GM19023 (cell line): Measurements from ENCODE around the gene VPREB1.
"Not testable (repeated sequence)": the region's sequence is repeated elsewhere in the genome, so short reads cannot be mapped to it uniquely, and the experiment has no call there.

ENCODE experiments used
- ATAC-seq: cut with Tn5 transposase; IDR thresholded peaks from one replicate; pipeline ENCODE4 v1.9.1; 2021; ENCODE audit warnings: mild to moderate bottlenecking, moderate library complexity; ENCODE audit not compliant: unreplicated experiment

Gene VPREB1, protein sequence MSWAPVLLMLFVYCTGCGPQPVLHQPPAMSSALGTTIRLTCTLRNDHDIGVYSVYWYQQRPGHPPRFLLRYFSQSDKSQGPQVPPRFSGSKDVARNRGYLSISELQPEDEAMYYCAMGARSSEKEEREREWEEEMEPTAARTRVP

DNA sequence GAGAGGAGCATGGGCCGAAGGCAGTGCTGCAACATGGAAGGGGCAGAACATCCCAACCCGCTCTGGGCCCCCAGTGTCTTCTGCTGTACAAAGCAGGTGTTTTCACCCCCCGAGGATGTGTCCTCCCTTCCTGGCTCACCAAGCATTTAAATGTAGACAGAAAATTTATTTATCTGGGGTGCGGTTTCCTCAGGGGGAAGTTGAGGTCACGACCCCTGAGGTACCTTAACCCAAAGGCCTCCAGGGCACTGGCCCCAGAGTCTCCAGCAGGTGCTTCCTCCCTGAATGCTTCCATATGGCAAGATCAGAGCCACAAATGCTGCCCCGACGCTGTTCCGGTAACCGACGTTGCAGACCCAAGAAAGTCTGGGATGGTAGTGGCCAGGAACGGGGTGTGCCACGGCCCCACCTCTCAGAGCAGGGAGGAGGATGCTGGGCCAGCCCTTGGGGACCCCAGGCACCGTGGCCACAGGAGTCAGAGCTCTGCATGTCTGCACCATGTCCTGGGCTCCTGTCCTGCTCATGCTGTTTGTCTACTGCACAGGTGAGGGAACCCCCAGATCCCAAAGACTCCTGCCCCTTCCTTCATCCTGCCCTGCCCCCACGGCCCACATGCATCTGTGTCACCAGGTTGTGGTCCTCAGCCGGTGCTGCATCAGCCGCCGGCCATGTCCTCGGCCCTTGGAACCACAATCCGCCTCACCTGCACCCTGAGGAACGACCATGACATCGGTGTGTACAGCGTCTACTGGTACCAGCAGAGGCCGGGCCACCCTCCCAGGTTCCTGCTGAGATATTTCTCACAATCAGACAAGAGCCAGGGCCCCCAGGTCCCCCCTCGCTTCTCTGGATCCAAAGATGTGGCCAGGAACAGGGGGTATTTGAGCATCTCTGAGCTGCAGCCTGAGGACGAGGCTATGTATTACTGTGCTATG lies at the start of gene VPREB1:
Gene VPREB1 (plus strand): TSS at position 471 of the 935 bp plus-strand sequence. CDS start 28 bp downstream, at position 499.
- ATAC-seq, result no peak

- ATAC-seq, result no peak
Measured at GRCh38 chr22:22194931-22195264, 49.7 kb upstream of the VPREB1 start.

GRCh38 chr22:22195265-22196017 lies 49.1 kb upstream of the VPREB1 start:
- ATAC-seq, result peak; percentile 73

- peak; percentile 43 for ATAC-seq
Measured at GRCh38 chr22:22196018-22196533, 48.5 kb upstream of the VPREB1 start.

- no peak for ATAC-seq
Measured at GRCh38 chr22:22196833-22197477, 47.6 kb upstream of the VPREB1 start.

DNA sequence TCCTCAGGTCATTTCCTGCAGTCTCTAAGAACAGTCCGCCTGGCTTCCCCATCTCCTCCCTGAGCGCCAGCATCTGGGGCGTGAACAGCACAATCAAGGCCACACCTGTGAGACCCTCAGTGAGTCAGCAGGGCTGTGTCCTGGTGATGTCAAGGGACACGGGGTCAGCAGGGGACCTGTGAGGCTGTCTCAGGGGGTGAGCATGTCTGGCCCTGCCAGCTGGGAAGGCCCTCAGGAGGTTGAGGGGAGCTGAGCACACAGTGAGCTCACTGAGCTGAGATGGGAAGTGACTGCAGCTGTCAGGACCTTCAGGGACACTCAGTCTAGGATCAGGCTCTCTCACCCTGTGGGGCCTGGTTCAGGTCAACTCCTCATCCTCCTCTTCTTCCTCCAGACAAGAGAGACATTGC lies 46.6 kb upstream of the VPREB1 start:
- ATAC-seq, result no peak

DNA sequence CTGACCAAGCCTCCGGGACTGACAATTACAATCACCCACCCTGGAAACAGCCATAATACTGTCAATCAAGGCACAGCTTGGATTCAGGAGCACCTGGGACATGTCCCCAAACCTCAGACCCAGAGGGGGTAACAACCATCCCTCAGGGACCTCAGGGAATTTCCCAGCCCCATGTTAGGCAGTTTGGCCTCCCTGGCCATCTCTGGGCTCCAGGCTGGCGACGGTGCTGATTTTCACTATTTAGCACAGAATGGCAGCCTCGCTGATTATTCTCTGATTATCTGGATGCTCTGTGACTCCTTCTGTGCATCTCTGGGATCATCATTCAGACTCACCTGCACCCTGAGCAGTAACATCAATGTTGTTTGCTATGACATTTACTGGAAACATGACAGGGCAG lies 45.8 kb upstream of the VPREB1 start:
- ATAC-seq, result no peak

DNA sequence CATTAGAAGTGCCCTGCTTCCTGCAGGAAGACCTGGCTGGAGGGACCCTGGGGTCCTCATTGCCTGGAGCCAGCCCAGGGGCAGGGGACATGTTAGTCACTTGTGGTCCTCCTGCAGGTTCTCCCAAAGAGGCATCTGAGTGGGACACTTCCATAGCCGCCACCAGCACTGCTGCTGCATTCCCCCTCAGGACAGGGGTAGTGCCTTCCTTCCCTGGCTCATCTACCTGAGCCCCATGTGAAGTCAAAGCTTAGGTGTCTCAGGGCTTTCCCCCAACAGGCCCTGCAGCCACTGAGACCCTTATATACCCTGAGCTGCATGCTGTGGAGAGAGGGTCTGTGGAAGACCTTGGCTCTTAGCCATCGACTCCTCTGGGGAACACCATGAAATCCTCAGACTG lies 45.0 kb upstream of the VPREB1 start:
- ATAC-seq, result no peak

DNA sequence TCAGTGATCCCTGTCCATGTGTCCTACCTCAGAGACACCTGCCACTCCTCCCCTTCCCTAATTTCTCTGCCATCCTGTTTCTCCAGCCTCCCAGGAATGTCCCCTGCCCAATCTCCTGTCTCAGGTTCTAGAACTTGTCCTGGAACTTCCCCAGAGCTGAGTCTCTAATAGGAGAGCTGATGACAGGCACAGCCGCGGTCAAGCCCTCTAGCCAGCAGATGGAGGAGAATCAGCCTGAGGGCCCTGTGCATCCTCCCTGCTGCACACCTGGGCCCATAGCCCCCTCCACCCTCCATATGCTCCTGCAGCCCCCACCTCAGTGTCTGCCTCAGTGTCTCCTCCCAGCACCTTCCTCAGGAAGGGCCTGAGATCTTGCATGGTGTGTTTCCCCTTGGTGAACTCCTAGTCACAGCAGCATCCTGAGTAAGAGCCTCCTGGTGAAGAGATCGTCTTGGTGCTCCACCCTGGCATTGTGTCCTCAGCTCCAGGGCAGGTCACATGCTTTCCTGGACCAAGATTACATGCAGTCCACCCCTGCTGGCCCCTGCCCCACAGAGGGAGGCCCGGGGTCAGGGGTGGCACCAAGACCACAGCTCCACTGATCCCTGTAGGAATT lies 43.9 kb upstream of the VPREB1 start:
- no peak for ATAC-seq

DNA sequence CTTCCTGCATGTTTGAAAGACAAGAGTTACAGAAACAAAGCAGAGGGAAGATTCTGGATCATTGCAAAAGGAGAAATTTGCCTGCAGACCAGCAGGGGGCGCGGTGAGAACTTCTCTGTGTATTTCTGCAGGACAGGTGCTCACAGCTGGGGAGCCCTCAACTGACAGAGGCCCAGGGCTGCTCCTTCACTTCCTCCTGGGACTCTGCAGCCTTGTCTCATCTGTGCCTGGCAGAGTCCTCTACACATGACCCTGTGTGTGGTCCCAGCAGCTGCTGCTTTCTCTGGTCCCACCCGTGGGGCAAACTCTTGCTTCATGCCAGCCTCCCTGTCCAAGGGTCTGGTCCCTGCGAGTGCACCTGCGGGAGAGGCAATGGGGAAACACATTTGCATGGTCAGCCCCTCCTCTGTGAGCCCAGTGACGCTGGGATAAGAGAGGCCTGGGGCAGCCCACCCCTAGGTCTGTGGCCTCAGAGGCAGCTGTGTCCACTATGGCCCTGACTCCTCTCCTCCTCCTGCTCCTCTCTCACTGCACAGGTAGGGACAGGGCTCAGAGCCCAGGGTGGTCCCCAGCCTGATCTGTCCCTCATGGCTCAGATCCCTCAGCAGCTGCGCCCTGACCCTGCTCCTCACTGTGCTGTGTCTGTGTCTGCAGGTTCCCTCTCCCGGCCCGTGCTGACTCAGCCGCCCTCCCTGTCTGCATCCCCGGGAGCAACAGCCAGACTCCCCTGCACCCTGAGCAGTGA lies 43.2 kb upstream of the VPREB1 start:
- no peak for ATAC-seq

- ATAC-seq, result no peak
Measured at GRCh38 chr22:22201930-22202343, 42.6 kb upstream of the VPREB1 start.

DNA sequence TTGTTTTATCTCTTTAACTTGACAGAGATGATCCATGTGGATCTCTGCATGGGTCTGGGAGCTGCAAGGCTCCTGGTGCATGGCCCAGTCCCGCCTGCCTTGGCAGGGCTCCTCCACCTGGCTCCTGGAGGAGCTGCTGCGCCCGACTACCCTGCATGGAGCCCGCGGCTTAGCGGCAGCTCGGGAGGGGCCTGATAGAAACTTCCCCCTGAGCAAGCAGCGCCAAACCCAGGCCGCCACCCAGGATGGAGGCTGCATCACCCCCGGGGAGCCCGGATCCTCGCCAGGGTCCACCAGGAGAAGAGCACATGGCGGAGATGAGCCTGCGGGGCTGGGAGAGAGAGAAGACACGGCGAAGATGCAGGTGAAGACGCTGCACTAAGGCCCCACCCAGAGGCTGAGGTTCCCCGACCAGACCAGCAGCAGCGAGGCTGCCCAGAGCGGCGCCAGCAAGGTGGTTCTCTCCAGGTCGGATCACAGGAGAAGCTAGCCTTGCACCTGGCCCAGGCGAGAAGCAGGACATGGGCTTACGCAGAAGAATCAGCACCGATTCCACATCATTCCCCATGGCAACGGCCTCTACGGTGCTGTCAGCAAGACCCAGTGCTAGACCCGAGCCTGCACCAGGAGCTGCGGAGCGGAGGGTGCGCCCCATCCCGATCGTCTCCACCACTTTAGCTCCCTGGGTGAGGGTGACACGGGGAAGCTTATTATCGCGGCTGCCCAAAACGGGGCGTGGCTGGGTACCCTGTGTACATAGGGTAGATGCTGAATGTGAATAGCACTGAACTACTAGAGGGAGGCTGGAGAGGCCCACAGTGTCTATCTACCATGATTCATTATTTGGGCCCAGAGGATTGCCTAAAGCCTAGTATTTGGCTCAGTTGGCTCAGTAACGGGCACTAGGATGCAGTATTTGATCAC lies 41.3 kb upstream of the VPREB1 start:
- no peak for ATAC-seq

DNA sequence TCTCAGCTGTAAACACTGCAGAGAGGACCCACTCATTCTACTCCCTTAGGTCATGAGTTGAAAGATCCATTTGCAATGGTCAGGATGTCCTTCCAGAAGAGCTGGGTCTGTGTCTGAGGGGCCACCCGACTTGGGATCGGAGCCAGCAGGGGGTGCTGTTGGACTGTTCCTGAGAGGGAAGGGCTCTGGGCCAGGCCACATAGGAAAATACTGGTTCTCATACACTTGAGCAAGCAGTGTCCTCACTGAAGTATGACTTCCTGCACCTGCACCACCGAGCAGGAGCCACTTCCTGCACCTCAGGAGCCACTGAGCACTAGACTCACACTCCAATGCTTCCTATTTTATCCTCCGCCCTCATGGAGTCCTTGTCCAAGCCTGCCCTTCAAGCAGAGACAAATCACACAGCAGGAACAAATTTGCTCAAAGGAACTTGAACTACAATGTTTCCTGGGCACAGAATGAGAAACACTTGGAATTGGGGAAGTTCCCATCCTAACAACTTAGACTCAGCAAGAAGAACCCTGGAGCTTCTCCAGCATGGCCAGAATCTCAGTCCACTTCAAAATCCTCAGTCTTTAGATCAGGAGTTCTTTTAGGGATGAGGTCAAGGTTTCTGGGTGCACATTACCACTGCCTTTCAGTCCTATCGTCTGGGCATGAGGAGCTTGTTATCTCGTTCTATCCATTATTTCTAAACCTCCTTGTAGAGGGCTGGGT lies 36.6 kb upstream of the VPREB1 start:
- ATAC-seq, result no peak

DNA sequence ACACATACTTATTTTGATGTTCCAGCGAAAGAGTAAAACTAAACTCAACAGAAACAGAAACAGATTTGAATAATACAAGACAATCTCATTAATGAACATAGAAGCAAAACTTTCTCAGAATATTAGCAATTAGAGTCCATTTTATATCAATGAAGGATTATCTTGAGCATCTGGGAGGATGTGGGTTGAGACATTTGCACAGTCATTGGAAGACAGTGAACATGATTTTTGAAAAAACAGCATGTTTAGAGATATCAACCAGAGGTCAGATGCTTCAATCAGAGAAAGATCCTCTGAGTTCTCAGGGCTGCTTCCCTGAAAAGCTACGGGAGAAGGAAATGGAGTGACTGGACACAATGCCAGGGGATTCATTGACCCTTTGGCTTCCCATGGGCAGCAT lies 35.9 kb upstream of the VPREB1 start:
- no peak for ATAC-seq

DNA sequence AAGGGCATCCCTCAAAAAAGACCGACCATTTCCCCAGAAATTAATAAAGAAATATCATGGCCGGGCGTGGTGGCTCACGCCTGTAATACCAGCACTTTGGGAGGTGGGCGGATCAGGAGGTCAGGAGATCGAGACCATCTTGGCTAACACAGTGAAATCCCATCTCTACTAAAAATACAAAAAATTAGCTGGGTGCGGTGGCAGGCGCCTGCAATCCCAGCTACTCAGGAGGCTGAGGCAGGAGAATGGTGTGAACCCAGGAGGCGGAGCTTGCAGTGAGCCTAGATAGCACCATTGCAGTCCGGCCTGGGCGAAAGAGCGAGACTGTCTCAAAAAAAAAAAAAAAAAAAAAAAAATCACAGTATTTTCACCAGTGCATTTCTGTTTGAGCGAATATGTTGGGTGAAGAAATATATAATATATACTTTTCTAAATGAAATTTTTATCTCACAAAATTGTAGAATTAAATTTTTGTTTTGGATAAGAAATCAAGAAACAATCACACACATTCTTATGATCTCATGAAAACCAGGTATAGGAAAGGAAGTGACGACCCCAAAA lies 35.4 kb upstream of the VPREB1 start:
- ATAC-seq, result not testable (repeated sequence)

- ATAC-seq, result no peak
Measured at GRCh38 chr22:22210375-22210774, 34.2 kb upstream of the VPREB1 start.

- ATAC-seq, result no peak
Measured at GRCh38 chr22:22210889-22211833, 33.4 kb upstream of the VPREB1 start.
